Neuronal stem cell (in vitro differentiated cells): ENCODE measurements around the gene CPPED1.

Source experiments
- DNase-seq: peaks from one replicate; pipeline ENCODE4 v3.0.0-alpha.2; 2013; ENCODE audit warnings: low spot score
- H2AFZ ChIP-seq: one replicate; pipeline ENCODE4 v1.6.1; 2013; ENCODE audit warnings: mild to moderate bottlenecking, low read length, inconsistent platforms
- H2AK5ac ChIP-seq: 2 replicates; pipeline ENCODE4 v1.6.1; 2013; ENCODE audit warnings: low read depth, mild to moderate bottlenecking, inconsistent platforms, low read length, moderate library complexity, mixed read lengths
- H2BK120ac ChIP-seq: 2 replicates; pipeline ENCODE4 v1.6.1; 2013; ENCODE audit warnings: low read depth, mild to moderate bottlenecking, inconsistent platforms, low read length, moderate library complexity, mixed read lengths
- H2BK12ac ChIP-seq: one replicate; pipeline ENCODE4 v1.6.1; 2013; ENCODE audit warnings: low read length, inconsistent platforms
- H2BK15ac ChIP-seq: 2 replicates; pipeline ENCODE4 v1.6.1; 2013; ENCODE audit warnings: mild to moderate bottlenecking, low read length, inconsistent platforms, mixed read lengths
- H2BK5ac ChIP-seq: one replicate; pipeline ENCODE4 v1.6.1; 2013; ENCODE audit warnings: inconsistent platforms, mild to moderate bottlenecking, low read length, moderate library complexity
- H3K14ac ChIP-seq: one replicate; pipeline ENCODE4 v1.6.1; 2013; ENCODE audit warnings: low read length, inconsistent platforms
- H3K18ac ChIP-seq: 2 replicates; pipeline ENCODE4 v1.6.1; 2013; ENCODE audit warnings: low read length, inconsistent platforms
- H3K23ac ChIP-seq: 2 replicates; pipeline ENCODE4 v1.6.1; 2013; ENCODE audit warnings: low read depth, mild to moderate bottlenecking, mixed read lengths, low read length, inconsistent platforms; ENCODE audit not compliant: poor library complexity
- H3K27ac ChIP-seq: replicated peaks from 3 replicates; pipeline ENCODE4 v1.5.1; 2013; ENCODE audit warnings: low read length, inconsistent platforms
- H3K27me3 ChIP-seq, 3 experiments: 2 replicates each; pipeline ENCODE4 v1.6.1; 2013; ENCODE audit warnings: low read length in 3 of 3, mild to moderate bottlenecking in 2 of 3, inconsistent platforms in 1 of 3, low read depth in 1 of 3, mixed read lengths in 1 of 3, moderate library complexity in 1 of 3; ENCODE audit not compliant: control insufficient read depth in 3 of 3, insufficient read depth in 3 of 3
- H3K36me3 ChIP-seq, 2 donors: replicated peaks in 1 of 2; 2 replicates each; pipeline ENCODE4 v1.6.1; 2013; ENCODE audit warnings: low read length in 2 of 2; ENCODE audit not compliant: control insufficient read depth in 2 of 2, insufficient read depth in 2 of 2
- H3K4ac ChIP-seq: 2 replicates; pipeline ENCODE4 v1.6.1; 2013; ENCODE audit warnings: inconsistent platforms, mild to moderate bottlenecking, low read length, moderate library complexity
- H3K4me1 ChIP-seq, 2 donors: 1 replicate in 1 of 2; 2 replicates in 1 of 2; pipeline ENCODE4 v1.6.1; 2013; ENCODE audit warnings: low read length in 2 of 2, low read depth in 1 of 2; ENCODE audit not compliant: control insufficient read depth in 2 of 2, insufficient read depth in 1 of 2
- H3K4me2 ChIP-seq: one replicate; pipeline ENCODE4 v1.6.1; 2013; ENCODE audit warnings: mild to moderate bottlenecking, low read length, inconsistent platforms; ENCODE audit not compliant: insufficient read depth, poor library complexity, severe bottlenecking
- H3K4me3 ChIP-seq, 2 donors: 2 replicates each; pipeline ENCODE4 v1.5.1; 2013; ENCODE audit warnings: low read length in 2 of 2, mild to moderate bottlenecking in 2 of 2, inconsistent platforms in 1 of 2, moderate library complexity in 1 of 2
- H3K79me1 ChIP-seq: one replicate; pipeline ENCODE4 v1.6.1; 2013; ENCODE audit warnings: low read depth, mild to moderate bottlenecking, inconsistent platforms, low read length, moderate library complexity
- H3K9ac ChIP-seq: one replicate; pipeline ENCODE4 v1.6.1; 2013; ENCODE audit warnings: mild to moderate bottlenecking, low read depth, low read length, inconsistent platforms; ENCODE audit not compliant: poor library complexity
- H3K9me3 ChIP-seq, 2 donors: replicated peaks in 1 of 2; 2 replicates each; pipeline versions ENCODE3 to v1.6.1; 2013; ENCODE audit warnings: low read length in 2 of 2, mild to moderate bottlenecking in 2 of 2, inconsistent platforms in 1 of 2, low read depth in 1 of 2, mixed read lengths in 1 of 2, moderate library complexity in 1 of 2; ENCODE audit not compliant: control insufficient read depth in 2 of 2, insufficient read depth in 1 of 2
- H4K8ac ChIP-seq: one replicate; pipeline ENCODE4 v1.6.1; 2013; ENCODE audit warnings: low read depth, mild to moderate bottlenecking, inconsistent platforms, low read length, moderate library complexity
- H4K91ac ChIP-seq: one replicate; pipeline ENCODE4 v1.6.1; 2013; ENCODE audit warnings: low read length, low read depth, mild to moderate bottlenecking, inconsistent platforms; ENCODE audit not compliant: poor library complexity
- WGBS, 2 donors: extraction: QIAGEN DNeasy Blood & Tissue Kit; methylation state at CpG; one replicate each; pipeline ENCODE4 v1.1.7; 2013; ENCODE audit warnings: missing lambda C conversion rate in 2 of 2, mixed read lengths in 1 of 2; ENCODE audit not compliant: insufficient read length in 2 of 2, insufficient replicate concordance in 1 of 2; ENCODE audit errors: extremely low coverage in 2 of 2; 5-methylcytosine and 5-hydroxymethylcytosine counted together

The CPPED1 gene

GRCh38 chr16:12703935-12704334, 99.8 kb downstream of the CPPED1 start:
- Histone ChIP-seq H3K79me1 (no peaks in the 10 kb centered on the region), H3K9me3 (no peaks in the 10 kb centered on the region), H3K14ac (no peak overlapping the region), H3K4me3 (no peak overlapping the region), H3K9ac (no peak overlapping the region), H3K36me3 (no peaks in the 10 kb centered on the region), H2BK5ac (no peak overlapping the region), H2AFZ (no peak overlapping the region), H4K91ac (no peak overlapping the region), H2BK15ac (no peak overlapping the region), H2BK12ac (no peak overlapping the region), H3K27ac (no peak overlapping the region), H2BK120ac (no peak overlapping the region), H3K4me2 (no peak overlapping the region), H3K4me1 (no peaks in the 10 kb centered on the region), H3K23ac (no peak overlapping the region), H4K8ac (no peak overlapping the region), H3K18ac (no peak overlapping the region), H3K4ac (no peak overlapping the region), H2AK5ac (no peak overlapping the region), H3K27me3 (no peaks in the 10 kb centered on the region)
- DNase-seq, result no peak
- WGBS, 2 donors, result no CpG with 5 or more reads among the region's 5 CpGs

- Histone ChIP-seq H4K8ac (no peak overlapping the region), H2AK5ac (no peak overlapping the region), H3K18ac (no peak overlapping the region), H3K27ac (no peak overlapping the region), H3K23ac (no peak overlapping the region), H3K4me3 (no peak overlapping the region), H2BK15ac (no peak overlapping the region), H4K91ac (no peak overlapping the region), H2BK120ac (no peak overlapping the region), H3K9me3 (no peaks in the 10 kb centered on the region), H3K36me3 (peaks cover 0 to 1% of the 10 kb centered on the region in 2 donors), H3K14ac (no peak overlapping the region), H3K4me2 (no peak overlapping the region), H3K4me1 (no peaks in the 10 kb centered on the region), H3K79me1 (no peaks in the 10 kb centered on the region), H2BK5ac (no peak overlapping the region), H3K9ac (no peak overlapping the region), H2AFZ (no peak overlapping the region), H3K4ac (no peak overlapping the region), H3K27me3 (no peaks in the 10 kb centered on the region), H2BK12ac (no peak overlapping the region)
- no peak for DNase-seq
- WGBS, 2 donors, result no CpG with 5 or more reads among the region's 3 CpGs
These were observed 103.5 kb downstream of the CPPED1 start for GRCh38 chr16:12700161-12700560.

- H4K91ac ChIP-seq, result no peak overlapping the region
- H3K36me3 ChIP-seq, result peaks cover 0 to 1% of the 10 kb centered on the region in 2 donors
- no peak overlapping the region for H2BK15ac ChIP-seq
- no peak overlapping the region for H2BK120ac ChIP-seq
- H2BK5ac ChIP-seq, result no peak overlapping the region
- no peak overlapping the region for H3K4me2 ChIP-seq
- H3K4ac ChIP-seq, result no peak overlapping the region
- H3K9ac ChIP-seq, result no peak overlapping the region
- H3K18ac ChIP-seq, result no peak overlapping the region
- H4K8ac ChIP-seq, result no peak overlapping the region
- H3K27me3 ChIP-seq, result no peaks in the 10 kb centered on the region
- no peak for DNase-seq
- no peak overlapping the region for H3K23ac ChIP-seq
- no peaks in the 10 kb centered on the region for H3K79me1 ChIP-seq
- no peak overlapping the region for H3K4me3 ChIP-seq
- no peak overlapping the region for H2BK12ac ChIP-seq
- H3K14ac ChIP-seq, result no peak overlapping the region
- no peak overlapping the region for H2AFZ ChIP-seq
- WGBS, 2 donors, result no CpG with 5 or more reads among the region's 7 CpGs
- H2AK5ac ChIP-seq, result no peak overlapping the region
- H3K4me1 ChIP-seq, result no peaks in the 10 kb centered on the region
- no peak overlapping the region for H3K27ac ChIP-seq
- no peaks in the 10 kb centered on the region for H3K9me3 ChIP-seq
These were observed 104.5 kb downstream of the CPPED1 start for GRCh38 chr16:12699161-12699560.

GRCh38 chr16:12697437-12697836, 106.2 kb downstream of the CPPED1 start:
- H2BK12ac ChIP-seq, result no peak overlapping the region
- no peak overlapping the region for H2BK5ac ChIP-seq
- H3K36me3 ChIP-seq, result peaks cover 0 to 1% of the 10 kb centered on the region in 2 donors
- no peaks in the 10 kb centered on the region for H3K79me1 ChIP-seq
- no peak overlapping the region for H3K18ac ChIP-seq
- H3K4me1 ChIP-seq, result no peaks in the 10 kb centered on the region
- no peak overlapping the region for H2AFZ ChIP-seq
- no peak overlapping the region for H2AK5ac ChIP-seq
- no peak for DNase-seq
- H3K23ac ChIP-seq, result no peak overlapping the region
- H3K27me3 ChIP-seq, result no peaks in the 10 kb centered on the region
- H3K4ac ChIP-seq, result no peak overlapping the region
- H3K9me3 ChIP-seq, result no peaks in the 10 kb centered on the region
- H4K8ac ChIP-seq, result no peak overlapping the region
- no peak overlapping the region for H3K4me2 ChIP-seq
- no peak overlapping the region for H2BK15ac ChIP-seq
- no peak overlapping the region for H3K4me3 ChIP-seq
- no peak overlapping the region for H4K91ac ChIP-seq
- H3K9ac ChIP-seq, result no peak overlapping the region
- WGBS, 2 donors, result no CpG with 5 or more reads among the region's 5 CpGs
- H3K27ac ChIP-seq, result no peak overlapping the region
- no peak overlapping the region for H2BK120ac ChIP-seq
- H3K14ac ChIP-seq, result no peak overlapping the region
